Type B pancreatic cell (in vitro differentiated cells): Measurements from ENCODE around the gene RAB17. TPM values are rescaled to one million over a fixed set of nuclear protein-coding genes. Genes with fewer than 3 reads are reported as not detected.

ENCODE experiments used
- DNase-seq: peaks from one replicate; pipeline ENCODE4 v3.0.0; 2021; ENCODE audit warnings: mixed read lengths; ENCODE audit not compliant: unreplicated experiment; ENCODE audit errors: extremely low spot score
- H3K27ac Mint-ChIP-seq: 2 replicates; pipeline ENCODE4 v1.8.0; 2021; ENCODE audit warnings: mild to moderate bottlenecking, mixed read lengths
- H3K27me3 Mint-ChIP-seq: 2 replicates; pipeline ENCODE4 v1.8.0; 2021; ENCODE audit warnings: mixed read lengths
- H3K36me3 Mint-ChIP-seq: 2 replicates; pipeline ENCODE4 v1.8.0; 2021; ENCODE audit warnings: mixed read lengths
- H3K4me1 Mint-ChIP-seq: one replicate; pipeline ENCODE4 v1.8.0; 2021; ENCODE audit warnings: mixed read lengths; ENCODE audit not compliant: unreplicated experiment
- H3K4me3 Mint-ChIP-seq: 2 replicates; pipeline ENCODE4 v1.8.0; 2021; ENCODE audit warnings: mild to moderate bottlenecking, mixed read lengths
- H3K9me3 Mint-ChIP-seq: 2 replicates; pipeline ENCODE4 v1.8.0; 2021; ENCODE audit warnings: mixed read lengths
- CTCF ChIP-seq: fragments of 200-600 bp; sonication (generic); conservative IDR thresholded peaks from 2 replicates; pipeline ENCODE4 v1.5.0; 2021; ENCODE audit warnings: antibody characterized with exemption, mild to moderate bottlenecking
- total RNA-seq: library from RNA; stranded (reverse); gene quantifications from 2 replicates; pipeline ENCODE4 v1.2.1, GENCODE V29; 2021; ENCODE audit warnings: low replicate concordance

The RAB17 gene
- total RNA-seq, 1 donor from 2014 or later: 21.6 TPM

- peaks cover 25% of the 10 kb centered on the region for H3K27me3 Mint-ChIP-seq
- H3K36me3 Mint-ChIP-seq: no peaks in the 10 kb centered on the region
- H3K4me1 Mint-ChIP-seq: no peaks in the 10 kb centered on the region
- H3K9me3 Mint-ChIP-seq: no peaks in the 10 kb centered on the region
- H3K4me3 Mint-ChIP-seq: no peak overlapping the region
- DNase-seq: no peak
- no peak for TF ChIP-seq CTCF
- H3K27ac Mint-ChIP-seq: peak overlapping the region; percentile 29
These were observed 31.4 kb downstream of the RAB17 start for GRCh38 chr2:237558961-237559641.

- H3K4me1 Mint-ChIP-seq: no peaks in the 10 kb centered on the region
- peaks cover 18% of the 10 kb centered on the region for H3K27me3 Mint-ChIP-seq
- H3K36me3 Mint-ChIP-seq: no peaks in the 10 kb centered on the region
- DNase-seq: no peak
- H3K4me3 Mint-ChIP-seq: no peak overlapping the region
- no peak overlapping the region for H3K27ac Mint-ChIP-seq
- H3K9me3 Mint-ChIP-seq: no peaks in the 10 kb centered on the region
- TF ChIP-seq CTCF: no peak
These were observed 32.9 kb downstream of the RAB17 start for GRCh38 chr2:237557633-237558015.

- Mint-ChIP-seq H3K27me3 (peaks cover 15% of the 10 kb centered on the region), H3K27ac (no peak overlapping the region), H3K4me3 (no peak overlapping the region), H3K9me3 (no peaks in the 10 kb centered on the region), H3K36me3 (no peaks in the 10 kb centered on the region), H3K4me1 (no peaks in the 10 kb centered on the region)
- DNase-seq: no peak
- TF ChIP-seq CTCF: no peak
These were observed 33.5 kb downstream of the RAB17 start for GRCh38 chr2:237556773-237557632.

GRCh38 chr2:237555560-237555959 is 35.0 kb downstream of the RAB17 start:
- no peak for DNase-seq
- Mint-ChIP-seq H3K27ac (no peak overlapping the region), H3K4me3 (no peak overlapping the region), H3K9me3 (no peaks in the 10 kb centered on the region), H3K27me3 (peaks cover 15% of the 10 kb centered on the region), H3K36me3 (no peaks in the 10 kb centered on the region), H3K4me1 (no peaks in the 10 kb centered on the region)
- no peak for TF ChIP-seq CTCF

GRCh38 chr2:237553948-237554347 is 36.6 kb downstream of the RAB17 start:
- no peak for TF ChIP-seq CTCF
- no peak overlapping the region for H3K27ac Mint-ChIP-seq
- no peaks in the 10 kb centered on the region for H3K36me3 Mint-ChIP-seq
- DNase-seq: no peak
- H3K4me1 Mint-ChIP-seq: no peaks in the 10 kb centered on the region
- H3K4me3 Mint-ChIP-seq: no peak overlapping the region
- peaks cover 7% of the 10 kb centered on the region for H3K27me3 Mint-ChIP-seq
- H3K9me3 Mint-ChIP-seq: no peaks in the 10 kb centered on the region
